H9 (cell line): Measurements from ENCODE around the gene MRPL17. TPM values are rescaled to one million over a fixed set of nuclear protein-coding genes. Genes with fewer than 3 reads are reported as not detected.

Experiments used
- DNase-seq: peaks from one replicate; pipeline ENCODE4 v3.0.0-alpha.2; 2017
- H2AFZ ChIP-seq: one replicate; pipeline ENCODE4 v1.6.1; 2013; ENCODE audit warnings: mild to moderate bottlenecking, low read length, control low read depth, moderate library complexity
- H2AK5ac ChIP-seq: 2 replicates; pipeline ENCODE4 v1.6.1; 2013; ENCODE audit warnings: low read length, control low read depth, mixed read lengths; ENCODE audit not compliant: insufficient read length
- H2BK120ac ChIP-seq: one replicate; pipeline ENCODE4 v1.6.1; 2013; ENCODE audit warnings: low read depth, mild to moderate bottlenecking, low read length, control low read depth, inconsistent platforms; ENCODE audit not compliant: poor library complexity, severe bottlenecking
- H2BK12ac ChIP-seq: 2 replicates; pipeline ENCODE4 v1.6.1; 2013; ENCODE audit warnings: low read length, control low read depth, mixed read lengths, low read depth; ENCODE audit not compliant: insufficient read length
- H2BK15ac ChIP-seq: 2 replicates; pipeline ENCODE4 v1.6.1; 2013; ENCODE audit warnings: low read depth, low read length, control low read depth
- H2BK20ac ChIP-seq: one replicate; pipeline ENCODE4 v1.6.1; 2013; ENCODE audit warnings: low read depth, mild to moderate bottlenecking, low read length, control low read depth, inconsistent platforms; ENCODE audit not compliant: poor library complexity, severe bottlenecking
- H2BK5ac ChIP-seq: 2 replicates; pipeline ENCODE4 v1.6.1; 2013; ENCODE audit warnings: low read length, control low read depth, mixed read lengths; ENCODE audit not compliant: insufficient read length
- H3K14ac ChIP-seq: 2 replicates; pipeline ENCODE4 v1.6.1; 2013; ENCODE audit warnings: low read length, control low read depth; ENCODE audit not compliant: insufficient read depth
- H3K18ac ChIP-seq: 2 replicates; pipeline ENCODE4 v1.6.1; 2013; ENCODE audit warnings: low read depth, mild to moderate bottlenecking, mixed read lengths, low read length, control low read depth; ENCODE audit not compliant: insufficient read length
- H3K23ac ChIP-seq: 2 replicates; pipeline ENCODE4 v1.6.1; 2013; ENCODE audit warnings: low read length, control low read depth, mixed read lengths, low read depth; ENCODE audit not compliant: insufficient read length
- H3K23me2 ChIP-seq: 2 replicates; pipeline ENCODE4 v1.6.1; 2013; ENCODE audit warnings: low read depth, mild to moderate bottlenecking, mixed read lengths, low read length, control low read depth; ENCODE audit not compliant: insufficient read length, poor library complexity, severe bottlenecking
- H3K27ac ChIP-seq: 2 replicates; pipeline ENCODE4 v1.5.1; 2013; ENCODE audit warnings: low read length, control low read depth, mixed read lengths, low read depth; ENCODE audit not compliant: insufficient read length
- H3K27me3 ChIP-seq: 2 replicates; pipeline ENCODE4 v1.6.1; 2013; ENCODE audit warnings: low read length, control low read depth, inconsistent platforms; ENCODE audit not compliant: insufficient read depth
- H3K4ac ChIP-seq: 2 replicates; pipeline ENCODE4 v1.6.1; 2013; ENCODE audit warnings: low read depth, mild to moderate bottlenecking, control low read depth, inconsistent platforms, low read length, moderate library complexity
- H3K4me1 ChIP-seq: 2 replicates; pipeline ENCODE4 v1.6.1; 2013; ENCODE audit warnings: low read length, control low read depth, inconsistent platforms; ENCODE audit not compliant: insufficient read depth
- H3K4me2 ChIP-seq: 2 replicates; pipeline ENCODE4 v1.6.1; 2013; ENCODE audit warnings: low read length, control low read depth, mixed read lengths; ENCODE audit not compliant: insufficient read length, insufficient read depth
- H3K56ac ChIP-seq: 2 replicates; pipeline ENCODE4 v1.6.1; 2013; ENCODE audit warnings: low read depth, mild to moderate bottlenecking, mixed read lengths, low read length, control low read depth; ENCODE audit not compliant: insufficient read length
- H3K79me1 ChIP-seq: 2 replicates; pipeline ENCODE4 v1.6.1; 2013; ENCODE audit warnings: low read depth, mild to moderate bottlenecking, moderate library complexity, low read length, control low read depth, inconsistent platforms; ENCODE audit not compliant: insufficient read depth, poor library complexity, severe bottlenecking
- H3K79me2 ChIP-seq: 2 replicates; pipeline ENCODE4 v1.6.1; 2013; ENCODE audit warnings: low read length, control low read depth, inconsistent platforms; ENCODE audit not compliant: insufficient read depth
- H3K9ac ChIP-seq: 2 replicates; pipeline ENCODE4 v1.6.1; 2013; ENCODE audit warnings: low read length, control low read depth, mixed read lengths; ENCODE audit not compliant: insufficient read length; ENCODE audit errors: extremely low read depth
- H3K9me3 ChIP-seq: one replicate; pipeline ENCODE4 v1.6.1; 2013; ENCODE audit warnings: low read depth, low read length, inconsistent platforms; ENCODE audit not compliant: control insufficient read depth
- H3T11ph ChIP-seq: one replicate; pipeline ENCODE4 v1.6.1; 2013; ENCODE audit warnings: mild to moderate bottlenecking, low read length, control low read depth, inconsistent platforms
- H4K20me1 ChIP-seq: one replicate; pipeline ENCODE4 v1.6.1; 2013; ENCODE audit not compliant: control insufficient read depth, insufficient read length, insufficient read depth
- H4K5ac ChIP-seq: 2 replicates; pipeline ENCODE4 v1.6.1; 2013; ENCODE audit warnings: low read depth, mild to moderate bottlenecking, mixed read lengths, low read length, control low read depth; ENCODE audit not compliant: insufficient read length
- H4K8ac ChIP-seq: replicated peaks from 2 replicates; pipeline ENCODE4 v1.6.1; 2013; ENCODE audit warnings: low read length, control low read depth, mixed read lengths, low read depth; ENCODE audit not compliant: insufficient read length
- H4K91ac ChIP-seq: 2 replicates; pipeline ENCODE4 v1.6.1; 2013; ENCODE audit warnings: low read depth, mild to moderate bottlenecking, moderate library complexity, mixed read lengths, low read length, control low read depth; ENCODE audit not compliant: insufficient read length
- H3K27ac Mint-ChIP-seq, 3 experiments: 2 replicates in 2 of 3; 3 replicates in 1 of 3; pipeline ENCODE4 v1.8.0; 2020 to 2021; ENCODE audit warnings: mixed read lengths in 3 of 3, mild to moderate bottlenecking in 1 of 3, moderate library complexity in 1 of 3
- H3K27me3 Mint-ChIP-seq: 2 replicates; pipeline ENCODE4 v1.8.0; 2021; ENCODE audit warnings: low read depth, mild to moderate bottlenecking, moderate library complexity, mixed read lengths
- H3K36me3 Mint-ChIP-seq, 3 experiments: 2 replicates in 2 of 3; 3 replicates in 1 of 3; pipeline ENCODE4 v1.8.0; 2020 to 2021; ENCODE audit warnings: low read depth in 3 of 3, mixed read lengths in 3 of 3; ENCODE audit not compliant: insufficient read depth in 1 of 3
- H3K4me1 Mint-ChIP-seq, 2 experiments: 2 replicates each; pipeline ENCODE4 v1.8.0; 2020; ENCODE audit warnings: mixed read lengths in 2 of 2
- H3K4me3 Mint-ChIP-seq, 2 experiments: 2 replicates in 1 of 2; 3 replicates in 1 of 2; pipeline ENCODE4 v1.8.0; 2020 to 2021; ENCODE audit warnings: mild to moderate bottlenecking in 2 of 2, mixed read lengths in 2 of 2, moderate library complexity in 1 of 2
- H3K9me3 Mint-ChIP-seq, 2 experiments: 2 replicates in 1 of 2; 3 replicates in 1 of 2; pipeline ENCODE4 v1.8.0; 2020; ENCODE audit warnings: mild to moderate bottlenecking in 2 of 2, mixed read lengths in 2 of 2, moderate library complexity in 1 of 2
- CTCF ChIP-seq: fragments of 200-600 bp; sonication (generic); conservative IDR thresholded peaks from 3 replicates; pipeline ENCODE4 v1.8.0; 2021; ENCODE audit warnings: antibody characterized with exemption, mild to moderate bottlenecking
- WGBS: extraction: QIAGEN DNeasy Blood & Tissue Kit; methylation state at CpG from one replicate; pipeline ENCODE4 v1.1.7; 2013; ENCODE audit warnings: missing lambda C conversion rate, low lambda C conversion rate, mixed read lengths; ENCODE audit not compliant: insufficient read length; ENCODE audit errors: extremely low coverage; 5-methylcytosine and 5-hydroxymethylcytosine counted together
- total RNA-seq: library from RNA; stranded (reverse); gene quantifications from 2 replicates; pipeline ENCODE4 v1.2.1, GENCODE V29; 2021

The MRPL17 gene
- total RNA-seq, 1 experiment from 2014 or later: 75.5 TPM

DNA sequence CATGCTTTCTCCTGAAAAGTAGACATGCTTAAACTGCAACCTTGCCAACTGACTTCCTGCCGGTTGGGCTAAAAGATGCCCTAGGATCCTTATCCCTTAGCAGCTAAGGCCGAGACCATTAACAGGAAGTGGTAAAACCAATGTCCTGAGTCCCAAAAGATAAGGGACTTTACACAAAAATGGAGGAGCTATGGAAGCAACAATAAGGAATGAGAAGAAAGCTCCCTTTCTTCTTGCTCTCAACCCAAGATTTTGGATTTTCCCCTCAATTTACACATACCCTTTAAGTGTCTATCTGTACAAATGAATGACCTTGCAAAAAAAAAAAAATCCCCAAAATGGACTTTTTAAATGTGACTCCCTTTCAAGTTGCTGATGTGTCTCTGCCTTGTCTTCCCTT is 11.1 kb downstream of the MRPL17 start:
- Histone ChIP-seq H3T11ph (no peak overlapping the region), H3K56ac (no peak overlapping the region), H2AK5ac (no peak overlapping the region), H2BK15ac (no peak overlapping the region), H2BK5ac (no peak overlapping the region), H2AFZ (no peak overlapping the region), H3K79me2 (no peaks in the 10 kb centered on the region), H3K79me1 (no peaks in the 10 kb centered on the region), H3K4ac (no peak overlapping the region), H3K9me3 (no peaks in the 10 kb centered on the region), H2BK12ac (no peak overlapping the region), H3K4me2 (no peak overlapping the region), H4K5ac (no peak overlapping the region), H2BK20ac (no peak overlapping the region), H4K8ac (no peak overlapping the region), H3K4me1 (no peaks in the 10 kb centered on the region), H4K91ac (no peak overlapping the region), H4K20me1 (no peaks in the 10 kb centered on the region), H3K27ac (no peak overlapping the region), H3K9ac (no peak overlapping the region), H3K23ac (no peak overlapping the region), H3K23me2 (no peaks in the 10 kb centered on the region), H3K27me3 (no peaks in the 10 kb centered on the region), H3K18ac (no peak overlapping the region), H3K14ac (no peak overlapping the region), H2BK120ac (no peak overlapping the region)
- no CpG with 5 or more reads among the region's 2 CpGs for WGBS
- no peak for DNase-seq
- no peaks in the 10 kb centered on the region for H3K36me3 Mint-ChIP-seq
- H3K4me1 Mint-ChIP-seq: peaks cover 0 to 4% of the 10 kb centered on the region in 2 experiments; a peak in 1 of 4 replicates
- TF ChIP-seq CTCF: no peak
- H3K27me3 Mint-ChIP-seq: 0 out of 2 replicates have a peak, but pooled peaks cover 2% of the 10 kb centered on the region
- no peaks in the 10 kb centered on the region for H3K9me3 Mint-ChIP-seq
- H3K4me3 Mint-ChIP-seq: no peak overlapping the region
- no peak overlapping the region for H3K27ac Mint-ChIP-seq
